ENCODE measurements around the gene PLB1.

PLB1 gene

DNA sequence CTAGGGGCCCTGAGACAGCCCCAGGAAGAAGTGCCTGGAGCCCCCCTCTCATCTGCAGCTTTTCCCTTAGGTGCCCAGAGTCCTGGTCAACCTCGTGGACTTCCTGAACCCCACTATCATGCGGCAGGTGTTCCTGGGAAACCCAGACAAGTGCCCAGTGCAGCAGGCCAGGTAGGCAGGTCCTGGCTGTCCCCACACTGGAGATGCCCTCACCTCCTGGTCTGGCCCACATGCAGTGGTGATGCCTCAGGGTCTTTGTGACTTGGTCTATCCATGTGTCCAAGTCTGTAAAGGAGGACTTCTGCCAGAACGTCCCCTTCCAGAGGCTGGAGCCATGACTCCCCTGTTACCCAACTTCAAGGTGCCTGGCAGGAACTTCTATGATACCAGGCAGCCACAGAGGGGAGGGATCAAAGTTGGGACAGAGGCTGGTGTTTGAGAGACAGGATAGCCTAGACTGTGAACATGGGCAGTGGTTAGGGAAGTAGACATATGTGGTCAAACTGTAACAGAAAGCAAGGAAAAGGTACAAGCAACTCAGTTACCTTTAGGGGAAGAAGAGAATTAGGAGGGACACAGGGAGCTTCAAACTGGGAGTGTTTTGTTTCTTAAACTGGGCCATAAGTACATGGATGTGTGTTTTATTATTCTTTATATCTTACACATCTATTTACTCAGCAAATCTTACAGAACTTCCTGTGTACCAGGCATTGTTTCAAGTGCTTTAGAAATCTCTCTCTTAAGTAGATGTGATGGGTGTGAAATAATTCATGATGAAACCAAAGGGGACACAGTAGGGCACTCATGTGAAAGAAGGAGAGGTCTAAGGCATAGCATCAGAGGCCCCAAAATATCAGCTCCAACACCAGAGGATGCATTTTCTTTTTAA lies 107.1 kb downstream of the PLB1 start:
- H3K27me3 ChIP-seq (ENCODE audit: control insufficient read depth, insufficient read depth, low read length): no peaks in the 10 kb centered on the region
- no peaks in the 10 kb centered on the region for H3K4me1 ChIP-seq (ENCODE audit: control insufficient read depth, insufficient read depth, low read length)
- no peak overlapping the region for H3K4me3 ChIP-seq (ENCODE audit: low read depth, low read length)
- H3K36me3 ChIP-seq (ENCODE audit: control insufficient read depth, insufficient read depth, low read length): no peaks in the 10 kb centered on the region
- H3K9me3 ChIP-seq (ENCODE audit: control insufficient read depth, insufficient read depth, low read length): no peaks in the 10 kb centered on the region
- no peak overlapping the region for H3K9ac ChIP-seq (ENCODE audit: low read depth, low read length)

DNA sequence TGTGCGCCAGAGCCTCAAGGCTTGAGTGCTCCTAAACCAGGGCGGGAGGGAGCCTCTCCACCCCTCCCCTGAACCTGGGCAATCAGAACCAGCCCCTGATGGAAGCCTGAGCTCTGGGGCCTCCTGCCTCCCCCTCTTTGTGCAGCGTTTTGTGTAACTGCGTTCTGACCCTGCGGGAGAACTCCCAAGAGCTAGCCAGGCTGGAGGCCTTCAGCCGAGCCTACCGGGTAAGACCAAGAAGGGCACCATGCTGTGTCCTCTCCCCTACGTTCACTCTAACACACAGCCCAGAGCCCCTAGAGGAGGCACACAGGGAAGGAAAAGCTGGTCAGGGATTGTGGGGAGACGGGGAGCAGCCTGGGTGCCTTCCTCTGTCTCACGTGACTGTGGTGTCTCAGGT lies 108.0 kb downstream of the PLB1 start:
- Histone ChIP-seq H3K4me3 (ENCODE audit: low read depth, low read length) (no peak overlapping the region), H3K9me3 (ENCODE audit: control insufficient read depth, insufficient read depth, low read length) (no peaks in the 10 kb centered on the region), H3K9ac (ENCODE audit: low read depth, low read length) (no peak overlapping the region)

DNA sequence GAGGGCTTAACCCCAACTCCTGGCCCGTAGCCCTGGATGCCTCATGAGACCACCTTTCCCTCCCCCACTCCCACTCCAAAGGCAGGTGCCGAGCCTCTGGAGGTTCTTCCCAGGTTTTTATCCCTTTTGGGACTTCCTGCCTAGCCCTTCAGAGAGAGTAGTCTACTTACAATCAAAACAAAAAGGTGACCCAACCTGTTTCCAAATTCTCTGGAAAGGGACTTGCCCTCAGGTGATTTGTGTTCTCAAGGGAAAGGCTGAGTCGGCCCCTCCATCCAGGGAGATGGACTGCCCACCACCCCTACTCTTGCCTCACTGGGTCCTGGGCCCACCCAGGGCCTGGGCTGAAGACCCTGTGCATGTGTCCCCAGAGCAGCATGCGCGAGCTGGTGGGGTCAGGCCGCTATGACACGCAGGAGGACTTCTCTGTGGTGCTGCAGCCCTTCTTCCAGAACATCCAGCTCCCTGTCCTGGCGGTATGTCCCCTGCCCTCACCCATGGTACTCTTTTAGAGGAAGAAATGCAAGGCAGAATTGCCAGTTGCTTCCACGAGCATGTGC lies 108.5 kb downstream of the PLB1 start:
- no peaks in the 10 kb centered on the region for H3K4me1 ChIP-seq (ENCODE audit: control insufficient read depth, insufficient read depth, low read length)
- H3K27me3 ChIP-seq (ENCODE audit: control insufficient read depth, insufficient read depth, low read length): no peaks in the 10 kb centered on the region
- no peak overlapping the region for H3K4me3 ChIP-seq (ENCODE audit: low read depth, low read length)
- H3K9ac ChIP-seq (ENCODE audit: low read depth, low read length): no peak overlapping the region
- no peaks in the 10 kb centered on the region for H3K9me3 ChIP-seq (ENCODE audit: control insufficient read depth, insufficient read depth, low read length)
- no peaks in the 10 kb centered on the region for H3K36me3 ChIP-seq (ENCODE audit: control insufficient read depth, insufficient read depth, low read length)

More for the DNA sequence above, 108.0 kb downstream of the PLB1 start:
- Histone ChIP-seq H3K4me1 (ENCODE audit: control insufficient read depth, insufficient read depth, low read length) (no peaks in the 10 kb centered on the region), H3K27me3 (ENCODE audit: control insufficient read depth, insufficient read depth, low read length) (no peaks in the 10 kb centered on the region), H3K36me3 (ENCODE audit: control insufficient read depth, insufficient read depth, low read length) (no peaks in the 10 kb centered on the region)

DNA sequence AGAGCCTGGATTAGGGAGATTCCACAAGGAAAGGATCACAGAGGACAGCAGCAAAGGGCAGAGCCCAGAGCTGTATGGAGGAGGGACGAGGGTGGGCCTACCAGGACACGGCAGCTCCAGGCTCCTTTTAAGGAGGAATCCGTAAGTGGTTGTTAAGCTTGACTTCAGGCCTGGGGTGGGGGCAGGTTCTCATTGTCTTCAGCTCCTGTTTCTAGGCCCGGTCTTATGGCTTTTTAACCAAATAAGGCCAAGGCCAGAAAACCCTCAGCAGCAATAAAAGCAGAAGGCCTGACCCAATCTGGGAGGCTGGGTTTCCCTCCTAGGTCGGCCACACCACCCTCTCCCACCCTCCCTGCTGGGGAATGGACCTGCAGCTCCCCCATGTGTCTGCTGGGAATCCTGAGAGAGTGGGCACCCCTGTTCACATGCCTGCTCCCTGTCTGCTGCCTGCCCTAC lies 111.2 kb downstream of the PLB1 start:
- Histone ChIP-seq H3K4me1 (ENCODE audit: control insufficient read depth, insufficient read depth, low read length) (no peaks in the 10 kb centered on the region), H3K36me3 (ENCODE audit: control insufficient read depth, insufficient read depth, low read length) (no peaks in the 10 kb centered on the region), H3K27me3 (ENCODE audit: control insufficient read depth, insufficient read depth, low read length) (no peaks in the 10 kb centered on the region), H3K9ac (ENCODE audit: low read depth, low read length) (no peak overlapping the region), H3K4me3 (ENCODE audit: low read depth, low read length) (no peak overlapping the region), H3K9me3 (ENCODE audit: control insufficient read depth, insufficient read depth, low read length) (no peaks in the 10 kb centered on the region)

DNA sequence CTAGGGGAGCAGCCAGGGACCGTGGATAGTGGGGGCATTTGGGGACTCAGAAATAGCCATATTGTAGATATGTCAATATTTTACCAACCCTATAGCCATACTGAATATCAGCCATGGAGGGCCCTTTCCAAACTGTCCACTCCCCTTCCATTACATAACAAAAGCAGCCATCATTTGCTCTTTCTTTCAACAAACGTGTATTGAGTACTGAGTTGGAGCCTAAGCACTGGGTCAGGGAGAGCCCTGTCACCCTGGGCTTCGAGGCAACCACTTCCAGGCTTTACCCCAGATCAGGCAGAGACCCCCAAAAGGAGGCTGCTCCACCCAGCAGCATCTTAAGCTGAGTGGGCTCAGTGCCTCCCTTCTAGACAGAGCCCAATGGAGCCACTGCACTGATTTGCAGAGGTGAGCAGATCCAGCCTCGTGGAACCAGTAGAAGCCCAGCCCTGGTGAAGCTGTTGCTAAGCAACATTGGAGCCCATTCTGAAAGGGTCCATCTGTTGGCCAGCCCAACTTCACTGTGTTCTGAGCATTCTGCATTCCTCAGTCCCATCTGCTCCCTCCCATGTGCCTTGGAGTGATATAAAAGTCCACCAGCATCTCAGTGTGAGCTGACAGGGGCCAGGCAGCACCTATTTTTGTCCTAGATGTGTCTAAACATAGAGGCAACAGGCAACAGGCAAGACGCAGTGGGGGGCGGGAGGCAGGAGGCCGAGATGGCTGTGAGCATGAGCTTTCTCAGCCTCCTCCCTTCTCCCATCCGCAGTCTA lies 112.1 kb downstream of the PLB1 start:
- H3K4me1 ChIP-seq (ENCODE audit: control insufficient read depth, insufficient read depth, low read length): no peaks in the 10 kb centered on the region
- H3K9me3 ChIP-seq (ENCODE audit: control insufficient read depth, insufficient read depth, low read length): no peaks in the 10 kb centered on the region
- no peaks in the 10 kb centered on the region for H3K36me3 ChIP-seq (ENCODE audit: control insufficient read depth, insufficient read depth, low read length)
- H3K9ac ChIP-seq (ENCODE audit: low read depth, low read length): no peak overlapping the region
- no peak overlapping the region for H3K4me3 ChIP-seq (ENCODE audit: low read depth, low read length)
- H3K27me3 ChIP-seq (ENCODE audit: control insufficient read depth, insufficient read depth, low read length): no peaks in the 10 kb centered on the region

DNA sequence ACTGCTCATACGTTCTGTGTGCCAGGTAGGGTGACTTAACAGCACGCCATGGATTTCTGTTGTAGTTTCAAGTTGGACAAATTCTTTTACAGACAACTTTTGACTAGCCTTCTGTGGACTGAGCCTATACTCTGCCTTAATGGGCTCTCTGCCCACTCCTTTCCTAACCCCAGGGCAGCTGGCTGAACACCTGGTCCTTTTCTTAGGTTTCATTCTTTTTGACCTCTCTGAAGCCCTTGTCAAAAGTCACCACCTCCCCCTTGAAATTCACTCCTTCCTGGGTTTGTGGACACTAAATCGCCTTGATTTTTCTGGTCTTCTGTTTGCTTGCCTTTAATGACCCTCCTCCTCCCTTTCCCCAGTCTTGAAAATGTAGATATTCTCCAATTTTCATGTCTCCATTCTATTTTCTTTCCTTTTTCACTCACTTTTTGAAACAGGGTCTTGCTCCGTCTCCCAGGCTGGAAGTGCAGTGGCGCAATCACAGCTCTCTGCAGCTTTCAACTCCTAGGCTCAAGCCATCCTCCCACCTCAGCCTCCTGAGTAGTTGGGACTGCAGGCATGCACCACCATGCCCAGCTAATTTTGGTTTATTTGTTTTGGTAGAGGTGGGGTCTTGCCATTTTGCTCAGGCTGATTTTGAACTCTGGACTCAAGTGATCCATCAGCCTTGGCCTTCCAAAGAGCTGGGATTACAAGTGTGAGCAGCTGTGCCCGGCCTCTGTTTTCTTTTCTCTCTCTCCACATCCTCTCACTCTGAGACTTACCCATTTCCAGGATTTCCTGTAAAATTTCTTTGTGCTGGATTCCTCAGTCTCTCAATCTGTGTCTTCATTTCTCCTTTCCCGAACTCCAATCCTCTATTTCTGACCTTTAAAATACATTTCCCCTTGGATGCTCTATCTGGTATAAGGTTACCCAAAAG lies 112.9 kb downstream of the PLB1 start:
- Histone ChIP-seq H3K36me3 (ENCODE audit: control insufficient read depth, insufficient read depth, low read length) (no peaks in the 10 kb centered on the region), H3K9me3 (ENCODE audit: control insufficient read depth, insufficient read depth, low read length) (no peaks in the 10 kb centered on the region), H3K27me3 (ENCODE audit: control insufficient read depth, insufficient read depth, low read length) (no peaks in the 10 kb centered on the region), H3K4me1 (ENCODE audit: control insufficient read depth, insufficient read depth, low read length) (no peaks in the 10 kb centered on the region), H3K9ac (ENCODE audit: low read depth, low read length) (no peak overlapping the region), H3K4me3 (ENCODE audit: low read depth, low read length) (no peak overlapping the region)

DNA sequence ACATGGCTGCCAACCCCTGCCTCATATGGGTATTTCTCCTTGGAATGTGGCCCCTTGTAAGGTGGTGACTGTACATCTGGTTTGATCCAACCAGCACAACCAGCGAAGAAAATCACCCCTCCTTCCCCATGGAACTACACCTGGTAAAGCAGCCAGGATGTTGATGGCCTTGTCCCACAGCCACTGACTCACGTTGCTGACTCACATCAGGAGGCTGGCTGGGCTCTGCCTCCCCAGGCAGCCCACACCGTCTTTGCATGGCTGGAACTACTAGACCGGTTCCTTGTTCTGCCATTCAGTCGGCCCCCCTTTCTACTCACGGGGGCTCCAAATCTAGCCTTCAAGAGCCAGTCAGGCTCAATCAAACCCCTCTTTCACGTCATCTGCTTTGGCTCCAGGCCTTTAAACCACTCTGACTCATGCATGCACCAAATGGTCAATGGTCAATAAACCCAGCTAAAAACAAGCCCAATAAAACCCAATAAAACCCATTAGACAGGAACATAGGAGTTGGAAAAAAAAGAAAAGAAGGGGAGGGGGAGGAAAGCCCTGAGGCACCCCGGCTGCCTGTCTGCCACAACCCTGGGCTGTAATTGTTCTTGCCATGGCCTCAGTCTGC lies 114.8 kb downstream of the PLB1 start:
- no peak overlapping the region for H3K9ac ChIP-seq (ENCODE audit: low read depth, low read length)
- no peak overlapping the region for H3K4me3 ChIP-seq (ENCODE audit: low read depth, low read length)
- H3K9me3 ChIP-seq (ENCODE audit: control insufficient read depth, insufficient read depth, low read length): no peaks in the 10 kb centered on the region
- no peaks in the 10 kb centered on the region for H3K4me1 ChIP-seq (ENCODE audit: control insufficient read depth, insufficient read depth, low read length)
- no peaks in the 10 kb centered on the region for H3K27me3 ChIP-seq (ENCODE audit: control insufficient read depth, insufficient read depth, low read length)
- no peaks in the 10 kb centered on the region for H3K36me3 ChIP-seq (ENCODE audit: control insufficient read depth, insufficient read depth, low read length)

DNA sequence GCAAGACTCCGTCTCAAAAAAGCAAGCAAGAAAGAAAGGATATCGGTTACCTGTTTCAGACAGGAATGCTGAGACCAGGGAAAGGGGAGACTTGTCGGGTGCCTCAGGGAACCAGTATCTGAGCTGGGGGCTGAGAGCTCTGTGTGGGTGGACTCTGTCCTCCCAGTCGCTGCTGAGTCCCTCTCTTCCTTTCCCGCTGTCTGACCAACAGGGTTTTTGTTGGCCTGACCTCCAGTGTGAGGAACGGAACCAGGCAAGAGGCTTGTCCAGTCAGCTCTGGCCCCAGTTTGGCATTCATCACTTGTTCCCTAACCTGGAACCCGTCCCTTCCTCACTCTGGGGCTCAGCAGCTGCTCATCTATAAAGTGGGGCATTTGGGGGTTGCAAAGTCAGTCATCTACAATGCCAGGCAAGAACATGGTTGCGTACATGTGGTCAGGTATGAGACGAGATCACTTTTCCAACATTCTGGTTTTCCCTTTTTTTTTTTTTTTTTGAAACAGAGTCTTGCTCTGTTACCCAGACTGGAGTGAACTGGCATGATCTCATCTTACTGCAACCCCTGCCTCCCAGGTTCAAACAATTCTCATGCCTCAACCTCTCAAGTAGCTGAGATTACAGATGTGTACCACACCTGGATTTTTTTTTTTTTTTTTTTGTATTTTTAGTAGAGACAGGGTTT lies 116.4 kb downstream of the PLB1 start:
- Histone ChIP-seq H3K4me1 (ENCODE audit: control insufficient read depth, insufficient read depth, low read length) (no peaks in the 10 kb centered on the region), H3K9ac (ENCODE audit: low read depth, low read length) (no peak overlapping the region), H3K9me3 (ENCODE audit: control insufficient read depth, insufficient read depth, low read length) (no peaks in the 10 kb centered on the region), H3K4me3 (ENCODE audit: low read depth, low read length) (no peak overlapping the region), H3K36me3 (ENCODE audit: control insufficient read depth, insufficient read depth, low read length) (no peaks in the 10 kb centered on the region), H3K27me3 (ENCODE audit: control insufficient read depth, insufficient read depth, low read length) (no peaks in the 10 kb centered on the region)

DNA sequence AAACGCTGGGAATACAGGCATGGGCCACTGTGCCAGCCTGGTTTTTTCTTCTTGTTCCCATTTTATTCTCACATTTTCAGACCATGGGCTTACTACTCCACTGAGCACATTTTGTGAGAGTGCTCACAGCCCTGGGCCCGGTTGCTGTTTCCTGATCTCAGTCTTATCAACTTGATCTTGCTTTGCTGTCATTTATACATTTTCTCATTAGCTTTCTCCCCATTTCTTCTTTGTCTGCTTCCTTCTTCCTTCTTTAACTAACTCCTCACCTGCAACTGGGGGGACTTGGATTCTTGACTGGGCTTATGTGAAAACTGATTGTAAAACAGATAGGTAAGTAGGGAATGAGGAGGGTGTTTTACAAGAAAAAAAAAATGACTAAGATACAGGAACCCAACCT lies 117.3 kb downstream of the PLB1 start:
- H3K9me3 ChIP-seq (ENCODE audit: control insufficient read depth, insufficient read depth, low read length): no peaks in the 10 kb centered on the region
- no peak overlapping the region for H3K4me3 ChIP-seq (ENCODE audit: low read depth, low read length)
- H3K27me3 ChIP-seq (ENCODE audit: control insufficient read depth, insufficient read depth, low read length): no peaks in the 10 kb centered on the region
- no peaks in the 10 kb centered on the region for H3K36me3 ChIP-seq (ENCODE audit: control insufficient read depth, insufficient read depth, low read length)
- H3K9ac ChIP-seq (ENCODE audit: low read depth, low read length): no peak overlapping the region
- H3K4me1 ChIP-seq (ENCODE audit: control insufficient read depth, insufficient read depth, low read length): no peaks in the 10 kb centered on the region

DNA sequence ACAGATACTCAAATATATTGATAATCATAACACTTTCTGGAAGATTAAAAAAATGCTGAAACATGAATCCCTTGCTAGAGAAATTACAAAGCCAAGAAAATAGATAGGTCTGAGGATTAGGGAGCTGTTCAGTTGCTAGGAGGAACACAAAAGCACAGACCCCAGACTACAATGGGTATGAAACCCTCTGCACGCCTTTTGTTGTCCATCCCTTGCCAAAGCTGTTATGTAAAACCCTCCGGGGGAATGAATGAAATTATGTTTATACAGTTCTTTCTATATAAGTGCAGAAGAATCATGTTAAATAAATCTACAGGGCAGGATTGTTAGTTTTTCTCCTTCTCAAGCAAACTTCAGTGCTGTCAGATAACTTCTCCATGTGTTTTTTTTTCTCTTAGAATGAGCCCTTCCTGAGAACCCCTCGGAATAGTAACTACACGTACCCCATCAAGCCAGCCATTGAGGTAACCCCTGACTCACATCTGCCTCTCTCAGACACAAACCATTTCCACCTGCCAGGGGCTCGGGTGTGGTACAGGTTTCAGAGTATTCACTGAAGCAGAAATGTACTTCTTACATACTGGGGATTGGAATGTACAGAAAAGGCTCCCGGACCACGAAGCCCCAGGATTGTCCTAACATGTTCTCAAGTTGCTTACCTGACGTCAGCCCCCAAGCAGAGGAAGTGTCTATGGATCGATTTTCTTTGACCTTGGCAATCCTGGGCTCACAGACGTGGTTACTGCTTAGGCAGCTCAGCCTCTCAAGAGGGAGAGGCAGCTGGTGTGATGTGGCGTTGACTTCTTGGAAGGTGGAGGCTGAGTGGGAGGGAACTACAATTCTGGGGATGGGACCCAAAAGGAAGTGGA lies 118.0 kb downstream of the PLB1 start:
- Histone ChIP-seq H3K4me3 (ENCODE audit: low read depth, low read length) (no peak overlapping the region), H3K9ac (ENCODE audit: low read depth, low read length) (no peak overlapping the region), H3K9me3 (ENCODE audit: control insufficient read depth, insufficient read depth, low read length) (no peaks in the 10 kb centered on the region), H3K36me3 (ENCODE audit: control insufficient read depth, insufficient read depth, low read length) (no peaks in the 10 kb centered on the region), H3K4me1 (ENCODE audit: control insufficient read depth, insufficient read depth, low read length) (peaks cover 1% of the 10 kb centered on the region), H3K27me3 (ENCODE audit: control insufficient read depth, insufficient read depth, low read length) (no peaks in the 10 kb centered on the region)
